ENCODE measurements around the gene FAT1.

The FAT1 gene

DNA sequence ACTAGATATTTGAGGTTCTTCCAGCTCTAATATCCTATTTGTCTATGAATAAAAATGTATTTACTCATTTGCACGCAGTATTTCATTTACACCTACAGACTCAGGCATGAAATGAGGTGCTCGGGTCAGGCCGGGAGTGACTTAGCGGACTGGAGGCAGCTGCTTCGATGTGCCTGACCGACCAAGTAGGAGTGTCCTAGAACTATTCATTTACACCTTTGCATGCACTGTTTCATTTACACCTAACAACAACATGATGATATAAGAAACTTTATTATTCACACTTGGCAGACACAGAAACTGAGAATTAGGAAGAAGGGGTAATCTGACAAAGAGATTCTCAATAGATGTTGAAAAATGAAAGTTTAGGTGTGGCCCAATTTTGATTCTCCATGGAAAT is 28.7 kb upstream of the FAT1 start:
- H3K9me3 ChIP-seq (ENCODE audit: control insufficient read depth, insufficient read depth, low read depth, low read length), result no peaks in the 10 kb centered on the region
- no peaks in the 10 kb centered on the region for H3K36me3 ChIP-seq (ENCODE audit: control insufficient read depth, insufficient read depth, low read length)
- no peak overlapping the region for H3K9ac ChIP-seq (ENCODE audit: low read length)
- H3K4me1 ChIP-seq (ENCODE audit: control insufficient read depth, insufficient read depth, low read length), result no peaks in the 10 kb centered on the region
- no peaks in the 10 kb centered on the region for H3K27me3 ChIP-seq (ENCODE audit: control insufficient read depth, insufficient read depth, low read length)
- no peak overlapping the region for H3K27ac ChIP-seq (ENCODE audit: low read depth, low read length)
- H3K4me3 ChIP-seq (ENCODE audit: low read depth, low read length), result no peak overlapping the region

- Histone ChIP-seq H3K27ac (ENCODE audit: low read depth, low read length) (no peak overlapping the region), H3K4me1 (ENCODE audit: control insufficient read depth, insufficient read depth, low read length) (no peaks in the 10 kb centered on the region), H3K9ac (ENCODE audit: low read length) (no peak overlapping the region), H3K9me3 (ENCODE audit: control insufficient read depth, insufficient read depth, low read depth, low read length) (no peaks in the 10 kb centered on the region), H3K27me3 (ENCODE audit: control insufficient read depth, insufficient read depth, low read length) (no peaks in the 10 kb centered on the region), H3K36me3 (ENCODE audit: control insufficient read depth, insufficient read depth, low read length) (no peaks in the 10 kb centered on the region), H3K4me3 (ENCODE audit: low read depth, low read length) (no peak overlapping the region)
These were observed 26.1 kb upstream of the FAT1 start for GRCh38 chr4:186749611-186750281.

DNA sequence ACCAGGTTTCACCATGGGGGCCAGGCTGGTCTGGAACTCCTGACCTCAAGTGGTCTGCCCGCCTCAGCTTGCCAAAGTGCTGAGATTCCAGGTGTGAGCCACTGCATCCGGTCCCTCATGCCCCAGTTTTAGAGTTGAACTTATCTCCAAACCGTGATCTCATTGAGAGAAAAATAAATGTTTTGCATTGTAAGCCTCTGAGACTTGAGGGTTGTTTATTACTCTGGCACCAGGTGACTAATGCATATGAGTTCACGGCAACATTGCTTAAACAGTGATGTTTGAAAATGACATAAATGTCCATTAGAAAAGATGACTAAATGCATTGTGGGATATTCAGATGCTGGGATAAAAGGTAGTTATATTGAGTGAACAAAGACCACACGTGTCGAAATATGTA is 22.9 kb upstream of the FAT1 start:
- no peak overlapping the region for H3K9ac ChIP-seq (ENCODE audit: low read length)
- H3K4me1 ChIP-seq (ENCODE audit: control insufficient read depth, insufficient read depth, low read length), result no peaks in the 10 kb centered on the region
- H3K27me3 ChIP-seq (ENCODE audit: control insufficient read depth, insufficient read depth, low read length), result no peaks in the 10 kb centered on the region
- no peak overlapping the region for H3K4me3 ChIP-seq (ENCODE audit: low read depth, low read length)
- H3K36me3 ChIP-seq (ENCODE audit: control insufficient read depth, insufficient read depth, low read length), result no peaks in the 10 kb centered on the region
- no peak overlapping the region for H3K27ac ChIP-seq (ENCODE audit: low read depth, low read length)
- H3K9me3 ChIP-seq (ENCODE audit: control insufficient read depth, insufficient read depth, low read depth, low read length), result no peaks in the 10 kb centered on the region

GRCh38 chr4:186743261-186743660 is 19.6 kb upstream of the FAT1 start:
- Histone ChIP-seq H3K9me3 (ENCODE audit: control insufficient read depth, insufficient read depth, low read depth, low read length) (no peaks in the 10 kb centered on the region), H3K4me3 (ENCODE audit: low read depth, low read length) (no peak overlapping the region), H3K27me3 (ENCODE audit: control insufficient read depth, insufficient read depth, low read length) (no peaks in the 10 kb centered on the region), H3K27ac (ENCODE audit: low read depth, low read length) (no peak overlapping the region), H3K4me1 (ENCODE audit: control insufficient read depth, insufficient read depth, low read length) (no peaks in the 10 kb centered on the region), H3K36me3 (ENCODE audit: control insufficient read depth, insufficient read depth, low read length) (no peaks in the 10 kb centered on the region), H3K9ac (ENCODE audit: low read length) (no peak overlapping the region)

DNA sequence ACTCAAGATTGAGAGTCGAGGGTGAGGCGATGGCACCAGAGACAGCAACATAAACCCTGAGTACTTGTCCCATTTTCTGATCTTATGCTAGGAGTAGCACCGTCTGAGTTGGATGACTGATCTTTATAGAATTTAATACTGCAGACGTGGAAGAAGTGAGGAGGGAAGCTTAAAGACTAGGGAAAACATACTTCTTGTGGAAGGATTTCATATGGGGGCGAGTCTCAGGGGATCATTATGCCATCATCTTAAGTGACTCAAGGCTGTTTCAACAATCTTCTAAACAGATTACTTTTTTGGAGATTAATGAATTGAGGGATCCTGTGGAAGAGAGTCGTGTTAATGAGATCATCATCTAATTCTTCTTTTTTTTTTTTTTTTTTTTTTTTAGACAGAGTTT is 17.2 kb upstream of the FAT1 start:
- Histone ChIP-seq H3K36me3 (ENCODE audit: control insufficient read depth, insufficient read depth, low read length) (no peaks in the 10 kb centered on the region), H3K9ac (ENCODE audit: low read length) (no peak overlapping the region), H3K27ac (ENCODE audit: low read depth, low read length) (no peak overlapping the region), H3K4me1 (ENCODE audit: control insufficient read depth, insufficient read depth, low read length) (0 out of 2 replicates have a peak, but pooled peaks cover 2% of the 10 kb centered on the region), H3K27me3 (ENCODE audit: control insufficient read depth, insufficient read depth, low read length) (no peaks in the 10 kb centered on the region), H3K4me3 (ENCODE audit: low read depth, low read length) (no peak overlapping the region), H3K9me3 (ENCODE audit: control insufficient read depth, insufficient read depth, low read depth, low read length) (no peaks in the 10 kb centered on the region)

DNA sequence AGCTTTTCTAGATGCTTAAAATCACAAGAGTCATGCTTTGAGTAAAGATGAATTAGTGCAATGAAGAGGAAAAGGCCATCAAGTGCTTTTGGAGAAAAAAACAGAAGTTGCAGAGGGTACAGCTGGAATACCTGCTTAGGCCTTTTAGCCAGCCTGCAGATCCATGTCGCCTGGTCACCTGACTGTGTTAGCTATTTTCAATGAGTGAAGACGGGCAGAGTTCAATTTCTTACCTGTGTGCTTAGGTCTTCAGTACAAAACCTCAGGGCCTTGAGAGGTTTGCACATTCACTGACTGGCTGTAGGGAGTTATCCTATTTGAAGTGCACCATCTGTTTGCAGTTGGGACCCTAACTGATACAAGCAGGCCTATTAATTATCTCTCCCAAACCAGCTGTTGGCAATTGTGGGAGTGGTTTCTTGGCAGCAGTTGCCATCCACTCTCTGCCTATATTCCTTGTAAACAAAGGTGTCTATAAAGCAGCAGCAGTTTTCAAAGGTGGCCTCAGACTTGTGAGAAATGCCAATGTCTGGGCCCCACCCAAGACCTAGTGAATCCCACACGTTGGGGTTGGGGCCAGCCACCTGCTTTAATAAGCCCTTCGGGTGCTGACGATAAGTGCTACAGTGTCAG is 16.3 kb upstream of the FAT1 start:
- Histone ChIP-seq H3K9ac (ENCODE audit: low read length) (no peak overlapping the region), H3K4me1 (ENCODE audit: control insufficient read depth, insufficient read depth, low read length) (0 out of 2 replicates have a peak, but pooled peaks cover 3% of the 10 kb centered on the region), H3K9me3 (ENCODE audit: control insufficient read depth, insufficient read depth, low read depth, low read length) (no peaks in the 10 kb centered on the region), H3K36me3 (ENCODE audit: control insufficient read depth, insufficient read depth, low read length) (no peaks in the 10 kb centered on the region), H3K27me3 (ENCODE audit: control insufficient read depth, insufficient read depth, low read length) (no peaks in the 10 kb centered on the region), H3K27ac (ENCODE audit: low read depth, low read length) (no peak overlapping the region), H3K4me3 (ENCODE audit: low read depth, low read length) (no peak overlapping the region)

- Histone ChIP-seq H3K9ac (ENCODE audit: low read length) (no peak overlapping the region), H3K36me3 (ENCODE audit: control insufficient read depth, insufficient read depth, low read length) (no peaks in the 10 kb centered on the region), H3K27me3 (ENCODE audit: control insufficient read depth, insufficient read depth, low read length) (no peaks in the 10 kb centered on the region), H3K4me1 (ENCODE audit: control insufficient read depth, insufficient read depth, low read length) (0 out of 2 replicates have a peak, but pooled peaks cover 3% of the 10 kb centered on the region), H3K4me3 (ENCODE audit: low read depth, low read length) (no peak overlapping the region), H3K9me3 (ENCODE audit: control insufficient read depth, insufficient read depth, low read depth, low read length) (no peaks in the 10 kb centered on the region), H3K27ac (ENCODE audit: low read depth, low read length) (no peak overlapping the region)
These were observed 15.7 kb upstream of the FAT1 start for GRCh38 chr4:186739317-186739716.

DNA sequence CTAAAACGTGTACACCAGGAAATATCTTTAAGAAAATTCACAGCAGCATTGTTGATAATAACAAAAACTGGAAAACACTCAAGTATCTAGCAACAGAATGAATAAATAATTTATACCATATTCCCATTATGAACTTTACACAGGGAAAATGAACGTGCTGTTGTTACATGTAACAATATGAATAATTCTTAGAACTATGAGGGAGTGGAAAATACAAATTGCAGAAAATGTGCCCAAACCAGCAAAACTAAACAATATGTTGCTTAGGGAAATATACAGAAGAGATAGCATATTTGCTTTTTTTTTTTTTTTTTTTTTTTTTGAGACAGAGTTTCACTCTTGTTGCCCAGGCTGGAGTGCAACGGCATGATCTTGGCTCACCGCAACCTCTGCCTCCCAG is 14.8 kb upstream of the FAT1 start:
- H3K4me3 ChIP-seq (ENCODE audit: low read depth, low read length), result no peak overlapping the region
- no peaks in the 10 kb centered on the region for H3K9me3 ChIP-seq (ENCODE audit: control insufficient read depth, insufficient read depth, low read depth, low read length)
- H3K4me1 ChIP-seq (ENCODE audit: control insufficient read depth, insufficient read depth, low read length), result 0 out of 2 replicates have a peak, but pooled peaks cover 3% of the 10 kb centered on the region
- H3K27ac ChIP-seq (ENCODE audit: low read depth, low read length), result no peak overlapping the region
- no peak overlapping the region for H3K9ac ChIP-seq (ENCODE audit: low read length)
- no peaks in the 10 kb centered on the region for H3K27me3 ChIP-seq (ENCODE audit: control insufficient read depth, insufficient read depth, low read length)
- H3K36me3 ChIP-seq (ENCODE audit: control insufficient read depth, insufficient read depth, low read length), result no peaks in the 10 kb centered on the region

DNA sequence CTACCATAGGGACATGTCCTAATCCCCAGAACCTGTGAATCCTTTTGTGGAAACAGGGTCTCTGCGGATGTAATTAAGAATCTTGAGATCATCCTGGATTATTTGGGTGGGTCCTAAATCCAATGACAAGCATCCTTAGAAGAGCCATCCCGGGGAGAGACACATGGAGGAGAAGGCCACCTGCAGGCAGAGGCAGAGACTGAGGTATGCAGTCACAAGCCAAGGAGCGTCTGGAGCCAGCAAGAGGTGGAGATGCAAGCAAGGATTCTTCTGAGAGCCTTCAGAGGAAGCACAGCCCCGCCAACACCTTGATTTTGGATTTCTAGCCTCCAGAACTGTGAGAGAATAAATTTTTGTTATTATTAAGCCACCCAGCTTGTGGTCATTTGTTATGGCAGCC is 13.8 kb upstream of the FAT1 start:
- no peak overlapping the region for H3K4me3 ChIP-seq (ENCODE audit: low read depth, low read length)
- H3K36me3 ChIP-seq (ENCODE audit: control insufficient read depth, insufficient read depth, low read length), result no peaks in the 10 kb centered on the region
- H3K9me3 ChIP-seq (ENCODE audit: control insufficient read depth, insufficient read depth, low read depth, low read length), result no peaks in the 10 kb centered on the region
- H3K4me1 ChIP-seq (ENCODE audit: control insufficient read depth, insufficient read depth, low read length), result 0 out of 2 replicates have a peak, but pooled peaks cover 3% of the 10 kb centered on the region
- no peak overlapping the region for H3K27ac ChIP-seq (ENCODE audit: low read depth, low read length)
- no peaks in the 10 kb centered on the region for H3K27me3 ChIP-seq (ENCODE audit: control insufficient read depth, insufficient read depth, low read length)
- no peak overlapping the region for H3K9ac ChIP-seq (ENCODE audit: low read length)

DNA sequence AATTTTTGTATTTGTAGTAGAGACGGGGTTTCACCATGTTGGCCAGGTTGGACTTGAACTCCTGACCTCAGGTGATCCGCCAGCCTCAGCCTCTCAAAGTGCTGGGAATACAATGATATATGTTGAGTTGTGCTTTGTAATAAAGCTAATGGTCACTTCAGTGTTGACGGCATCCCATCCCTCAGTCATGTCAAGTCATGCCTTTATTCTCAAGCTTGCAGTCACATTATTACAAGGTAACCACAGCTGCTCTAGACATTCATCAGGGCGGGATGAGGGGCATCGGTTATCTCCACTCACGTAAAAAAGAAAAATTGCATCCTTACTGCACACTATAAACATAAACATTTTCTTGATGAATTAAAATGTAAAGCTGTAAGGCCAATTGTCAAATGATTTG is 12.8 kb upstream of the FAT1 start:
- Histone ChIP-seq H3K27ac (ENCODE audit: low read depth, low read length) (no peak overlapping the region), H3K27me3 (ENCODE audit: control insufficient read depth, insufficient read depth, low read length) (no peaks in the 10 kb centered on the region), H3K36me3 (ENCODE audit: control insufficient read depth, insufficient read depth, low read length) (no peaks in the 10 kb centered on the region), H3K9me3 (ENCODE audit: control insufficient read depth, insufficient read depth, low read depth, low read length) (no peaks in the 10 kb centered on the region), H3K4me3 (ENCODE audit: low read depth, low read length) (no peak overlapping the region), H3K4me1 (ENCODE audit: control insufficient read depth, insufficient read depth, low read length) (0 out of 2 replicates have a peak, but pooled peaks cover 3% of the 10 kb centered on the region), H3K9ac (ENCODE audit: low read length) (no peak overlapping the region)

DNA sequence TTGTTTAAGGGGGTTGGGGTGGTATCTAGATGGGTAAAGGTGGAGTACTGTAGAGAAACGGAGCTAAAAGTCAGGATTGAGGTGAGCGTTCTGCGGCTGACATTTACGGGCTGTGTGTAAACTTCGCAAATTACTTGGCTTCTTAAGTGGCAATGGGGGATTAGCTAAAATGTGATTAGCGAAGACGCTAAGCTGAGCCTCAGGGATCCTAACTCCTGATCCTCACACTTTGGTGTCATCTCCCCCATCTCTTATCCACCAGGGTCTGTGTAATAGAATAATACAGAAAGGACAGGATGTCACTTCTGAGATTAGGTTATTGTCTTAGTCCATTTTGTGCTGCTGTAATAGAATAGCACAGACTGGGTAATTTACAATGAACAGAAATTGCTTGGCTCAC is 10.6 kb upstream of the FAT1 start:
- Histone ChIP-seq H3K4me1 (ENCODE audit: control insufficient read depth, insufficient read depth, low read length) (0 out of 2 replicates have a peak, but pooled peaks cover 3% of the 10 kb centered on the region), H3K27me3 (ENCODE audit: control insufficient read depth, insufficient read depth, low read length) (no peaks in the 10 kb centered on the region), H3K9me3 (ENCODE audit: control insufficient read depth, insufficient read depth, low read depth, low read length) (no peaks in the 10 kb centered on the region), H3K36me3 (ENCODE audit: control insufficient read depth, insufficient read depth, low read length) (no peaks in the 10 kb centered on the region), H3K27ac (ENCODE audit: low read depth, low read length) (no peak overlapping the region), H3K9ac (ENCODE audit: low read length) (no peak overlapping the region), H3K4me3 (ENCODE audit: low read depth, low read length) (no peak overlapping the region)

Data from HUES6 (cell line).